Prostate gland (tissue), 2 donors: ENCODE measurements around the gene JPH3.

ENCODE experiments used
- POLR2A ChIP-seq: fragments of 450-650 bp; IDR thresholded peaks from one replicate; pipeline ENCODE4 v1.6.1; 2016; ENCODE audit warnings: antibody characterized with exemption, mild to moderate bottlenecking
- TF ChIP-seq, protein P1 (sequence below), 4 experiments: fragments of 200-600 bp in 2 of 4; fragments of 450-650 bp in 2 of 4; sonication (generic) in 2 of 4; IDR thresholded peaks; 1 replicate in 3 of 4; 2 replicates in 1 of 4; pipeline ENCODE4 v1.5.1; 2016 to 2019; ENCODE audit warnings: antibody characterized with exemption in 4 of 4, mild to moderate bottlenecking in 2 of 4, moderate library complexity in 2 of 4

DNA sequence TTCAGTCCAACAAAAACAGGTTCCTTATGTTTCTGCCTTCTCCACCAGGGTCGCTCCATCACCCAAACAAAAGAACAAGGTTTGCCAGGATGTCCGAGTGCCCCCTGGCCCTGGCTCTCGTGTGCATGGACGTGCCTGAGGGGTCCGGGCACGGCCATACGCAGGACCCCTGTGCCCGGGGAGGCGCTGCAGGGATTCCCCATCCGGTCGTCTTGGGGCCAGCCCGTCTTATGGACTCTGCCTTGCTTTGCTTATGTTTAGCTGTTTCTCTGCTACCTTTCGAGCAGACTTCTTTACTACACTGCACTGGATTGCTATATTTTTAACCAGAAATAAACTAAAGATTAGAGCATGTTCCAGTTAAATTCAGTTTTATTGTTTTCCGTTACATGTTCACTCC, 95.5 kb downstream of the JPH3 start:
- TF ChIP-seq, protein P1, sequence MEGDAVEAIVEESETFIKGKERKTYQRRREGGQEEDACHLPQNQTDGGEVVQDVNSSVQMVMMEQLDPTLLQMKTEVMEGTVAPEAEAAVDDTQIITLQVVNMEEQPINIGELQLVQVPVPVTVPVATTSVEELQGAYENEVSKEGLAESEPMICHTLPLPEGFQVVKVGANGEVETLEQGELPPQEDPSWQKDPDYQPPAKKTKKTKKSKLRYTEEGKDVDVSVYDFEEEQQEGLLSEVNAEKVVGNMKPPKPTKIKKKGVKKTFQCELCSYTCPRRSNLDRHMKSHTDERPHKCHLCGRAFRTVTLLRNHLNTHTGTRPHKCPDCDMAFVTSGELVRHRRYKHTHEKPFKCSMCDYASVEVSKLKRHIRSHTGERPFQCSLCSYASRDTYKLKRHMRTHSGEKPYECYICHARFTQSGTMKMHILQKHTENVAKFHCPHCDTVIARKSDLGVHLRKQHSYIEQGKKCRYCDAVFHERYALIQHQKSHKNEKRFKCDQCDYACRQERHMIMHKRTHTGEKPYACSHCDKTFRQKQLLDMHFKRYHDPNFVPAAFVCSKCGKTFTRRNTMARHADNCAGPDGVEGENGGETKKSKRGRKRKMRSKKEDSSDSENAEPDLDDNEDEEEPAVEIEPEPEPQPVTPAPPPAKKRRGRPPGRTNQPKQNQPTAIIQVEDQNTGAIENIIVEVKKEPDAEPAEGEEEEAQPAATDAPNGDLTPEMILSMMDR (IDR thresholded peaks at IDR 0.05): no peak
- no peak for TF ChIP-seq POLR2A
